Colon (tissue), 2 donors: ENCODE data around the gene ZDHHC14.
"Not testable (repeated sequence)": the region's sequence is repeated elsewhere in the genome, so short reads cannot be mapped to it uniquely, and the experiment has no call there.

ENCODE experiments used
- FAIRE-seq: peaks from 2 replicates; lab custom pipeline; 2012; peaks lifted over from hg19 to GRCh38; lab: Jason Lieb, UNC
- donor health status: control.
- donor health status: control.

Gene ZDHHC14

DNA sequence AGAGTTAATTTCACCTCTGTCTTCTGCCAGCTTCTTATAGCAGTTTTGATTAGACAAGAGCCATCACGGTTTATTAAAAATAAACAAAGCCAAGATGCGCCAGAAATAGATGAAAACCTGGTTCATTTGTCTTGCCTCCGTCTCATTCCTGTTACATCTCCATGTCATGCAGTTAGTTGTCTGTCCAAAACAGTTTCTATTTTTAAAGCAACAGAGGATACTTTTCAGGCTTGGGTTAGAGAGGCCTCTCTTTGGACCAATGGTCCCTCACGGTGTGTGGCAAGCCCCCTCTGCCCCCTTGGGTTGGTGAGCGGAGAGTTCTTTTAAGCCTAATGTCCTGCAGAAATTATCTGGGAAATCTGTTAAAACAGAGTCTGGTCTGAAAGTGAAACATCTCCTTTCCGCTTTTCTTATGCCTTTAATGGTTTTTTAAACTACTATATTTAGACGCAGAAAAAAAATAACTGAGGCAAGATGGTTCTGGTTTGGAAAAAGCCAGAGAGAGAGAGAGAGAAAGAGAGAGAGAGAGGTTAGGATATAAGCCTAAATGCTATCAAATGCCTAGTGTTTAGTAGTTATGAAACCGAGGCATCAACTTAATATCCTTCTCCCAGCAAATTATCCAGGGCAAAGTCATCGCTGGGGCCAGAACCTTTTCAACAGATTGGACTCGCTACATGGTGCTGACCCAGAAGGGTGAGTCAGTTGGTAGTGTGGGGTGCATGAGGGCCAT is 64.5 kb downstream of the ZDHHC14 start:
- FAIRE-seq, result no peak

DNA sequence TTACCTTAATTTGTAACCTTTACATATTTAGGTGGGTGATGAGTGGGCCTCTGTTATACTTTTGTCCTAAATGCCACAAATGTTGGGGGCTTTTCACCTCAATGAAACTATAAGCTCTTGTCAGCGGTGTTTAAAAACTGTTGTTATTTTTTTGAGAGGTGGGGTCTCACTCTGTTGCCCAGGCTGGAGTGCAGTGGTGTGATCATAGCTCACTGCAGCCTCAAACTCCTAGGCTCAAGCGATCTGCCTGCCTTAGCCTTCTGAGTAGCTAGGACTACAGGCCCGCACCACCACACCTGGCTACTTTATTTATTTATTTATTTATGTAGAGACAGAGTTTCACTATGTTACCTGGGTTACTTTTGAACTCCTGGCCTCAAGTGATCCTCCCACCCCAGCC is 66.7 kb downstream of the ZDHHC14 start:
- no peak for FAIRE-seq

DNA sequence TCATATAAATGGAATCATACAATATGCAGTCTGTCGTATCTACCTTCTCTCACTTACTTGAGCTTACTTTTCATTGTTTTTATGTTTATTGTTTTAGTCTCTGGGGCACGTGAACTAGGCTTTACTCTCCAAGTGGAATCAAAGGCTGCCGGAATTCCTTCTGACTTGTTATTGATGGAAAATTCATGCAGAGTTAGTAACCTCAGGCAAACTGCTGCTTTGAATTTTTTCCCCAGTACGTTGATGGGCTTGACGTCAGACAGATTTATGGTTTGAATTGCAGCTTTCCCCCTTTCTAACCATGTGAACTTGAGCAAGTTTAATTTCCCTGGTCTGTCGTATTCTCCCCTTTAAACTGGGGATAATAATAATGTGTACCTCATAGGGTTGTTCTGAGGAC is 68.6 kb downstream of the ZDHHC14 start:
- no peak for FAIRE-seq

DNA sequence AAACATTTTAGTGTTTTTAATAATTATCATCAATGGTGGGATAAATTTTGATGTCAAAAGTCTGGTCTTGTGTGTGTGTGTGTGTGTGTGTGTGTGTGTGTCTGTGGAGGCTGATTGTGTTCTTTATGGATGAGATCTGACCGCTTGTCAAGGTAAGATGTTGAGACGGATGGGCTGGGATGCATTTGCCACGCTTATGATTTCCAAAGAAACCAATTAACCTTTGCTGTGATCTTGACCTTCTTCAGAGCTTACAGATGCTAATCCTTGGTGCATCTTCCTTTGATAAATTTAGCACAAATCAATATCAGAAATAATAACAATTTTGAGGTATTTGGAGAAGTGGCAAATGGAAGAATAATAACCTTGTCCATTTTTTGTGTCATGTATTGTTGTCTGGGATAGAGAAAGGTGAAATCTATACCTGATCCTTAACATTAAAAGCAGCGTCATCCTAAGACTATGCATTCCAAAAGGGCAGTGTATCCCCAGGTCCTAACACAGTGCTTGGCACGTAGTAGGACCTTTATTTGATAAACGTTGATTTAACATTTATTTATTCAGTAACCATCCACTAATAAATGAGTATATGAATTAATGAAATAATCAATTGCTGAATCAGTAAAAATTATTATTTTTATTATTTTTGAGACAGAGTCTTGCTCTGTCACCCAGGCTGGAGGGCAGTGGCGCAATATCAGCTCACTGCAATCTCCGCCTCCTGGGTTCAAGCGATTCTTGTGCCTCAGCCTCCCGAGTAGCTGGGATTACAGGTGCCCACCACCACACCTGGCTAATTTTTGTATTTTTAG is 70.1 kb downstream of the ZDHHC14 start:
- FAIRE-seq, result no peak

DNA sequence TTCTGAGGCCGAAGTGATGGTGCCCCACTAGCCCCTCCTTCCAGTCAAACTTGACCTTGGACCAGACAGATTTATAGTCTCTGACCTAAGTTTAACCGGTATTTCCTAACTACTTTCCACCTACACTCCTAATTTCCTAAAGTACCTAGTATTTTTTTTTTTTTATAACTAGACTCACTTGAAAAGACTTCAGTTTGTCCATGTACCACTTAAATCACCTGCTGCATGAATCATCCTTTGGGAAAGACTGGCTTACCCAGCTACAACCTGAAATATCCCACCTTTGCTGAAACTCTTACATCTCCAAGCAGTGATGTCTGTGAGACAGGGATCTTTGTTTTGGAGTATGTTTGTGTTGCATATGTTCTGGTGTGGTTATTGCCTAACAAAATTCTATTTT is 71.1 kb downstream of the ZDHHC14 start:
- no peak for FAIRE-seq

DNA sequence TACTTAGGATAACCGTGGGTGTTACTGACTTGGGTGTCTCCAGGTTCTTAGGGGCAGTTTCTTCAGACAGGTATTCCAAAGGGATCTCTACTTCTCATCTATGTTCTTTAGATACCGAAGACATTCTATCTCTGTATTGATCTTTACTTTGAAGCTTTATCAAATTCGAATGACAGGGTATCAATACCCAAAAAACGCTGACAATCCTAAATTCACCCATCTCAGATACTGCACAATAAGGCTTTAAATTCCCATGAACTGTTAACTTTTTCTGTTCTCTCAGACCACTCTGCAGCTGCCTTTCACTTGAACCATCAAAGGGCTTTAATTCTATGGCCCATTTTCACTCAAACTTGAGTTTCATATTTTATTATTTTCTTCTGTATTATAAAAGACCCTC is 72.1 kb downstream of the ZDHHC14 start:
- FAIRE-seq, result no peak

DNA sequence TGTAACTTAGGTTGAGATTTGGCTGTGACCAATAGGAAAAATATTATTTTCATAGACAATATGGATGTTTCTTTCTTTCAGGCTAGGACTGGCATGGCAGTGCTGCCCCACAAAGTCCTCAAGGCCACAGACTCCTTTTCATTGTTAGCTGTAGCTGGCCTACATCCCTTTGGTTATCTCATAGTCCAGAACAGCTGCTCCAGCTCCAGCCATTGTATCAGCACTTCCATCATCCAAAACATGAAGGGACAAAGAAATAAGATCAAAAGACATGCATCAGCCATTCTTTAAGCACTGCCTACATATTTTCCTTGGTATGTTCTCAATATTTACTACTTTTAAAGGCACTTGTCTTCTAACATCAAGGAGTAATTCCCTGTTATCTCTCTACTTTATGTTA is 73.0 kb downstream of the ZDHHC14 start:
- FAIRE-seq, result no peak

DNA sequence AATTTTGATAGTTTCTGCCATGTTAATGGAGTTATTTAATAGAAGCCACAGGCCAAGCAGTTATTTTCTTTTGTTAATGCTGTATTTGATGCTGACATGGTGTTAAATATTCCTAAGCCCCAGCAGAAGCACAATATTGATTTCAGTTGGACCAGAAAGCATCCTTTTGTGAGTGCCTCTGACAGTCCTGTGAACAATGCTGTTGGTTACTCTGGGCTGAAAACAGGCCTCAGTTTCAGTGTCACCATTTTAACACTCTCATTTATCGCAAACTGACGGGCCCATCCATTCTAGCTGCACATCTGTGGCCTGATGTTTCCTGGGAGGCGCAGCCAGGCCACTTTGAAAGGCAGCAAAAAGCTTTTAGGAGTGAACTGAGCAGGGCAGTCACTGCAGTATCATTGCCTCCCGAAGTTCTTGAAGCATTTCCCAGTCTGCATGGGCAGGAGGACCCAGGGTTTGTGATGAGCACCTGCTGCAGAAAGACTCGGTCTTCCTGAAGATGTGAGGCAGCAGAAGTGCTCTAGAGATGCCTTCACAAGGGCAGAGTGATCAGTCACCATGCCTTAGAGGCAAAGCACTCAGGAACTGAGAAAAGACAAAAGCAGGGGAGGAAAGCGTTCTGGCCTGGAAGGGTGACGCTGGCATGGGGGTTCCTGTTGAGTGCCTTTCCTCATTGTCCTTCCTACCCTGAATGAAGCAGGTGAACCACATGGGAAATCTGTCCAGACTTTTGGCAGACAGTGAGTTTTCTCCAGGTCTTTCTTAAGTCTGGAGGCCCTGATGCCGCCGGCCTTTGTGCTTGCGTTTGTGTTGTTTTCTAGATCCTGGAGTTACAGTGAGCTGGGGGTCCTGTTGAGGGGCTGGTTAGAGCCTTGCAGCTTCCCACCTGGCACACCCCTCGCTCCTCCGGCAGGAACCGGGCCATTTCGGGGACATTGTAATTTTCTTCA is 74.0 kb downstream of the ZDHHC14 start:
- no peak for FAIRE-seq

DNA sequence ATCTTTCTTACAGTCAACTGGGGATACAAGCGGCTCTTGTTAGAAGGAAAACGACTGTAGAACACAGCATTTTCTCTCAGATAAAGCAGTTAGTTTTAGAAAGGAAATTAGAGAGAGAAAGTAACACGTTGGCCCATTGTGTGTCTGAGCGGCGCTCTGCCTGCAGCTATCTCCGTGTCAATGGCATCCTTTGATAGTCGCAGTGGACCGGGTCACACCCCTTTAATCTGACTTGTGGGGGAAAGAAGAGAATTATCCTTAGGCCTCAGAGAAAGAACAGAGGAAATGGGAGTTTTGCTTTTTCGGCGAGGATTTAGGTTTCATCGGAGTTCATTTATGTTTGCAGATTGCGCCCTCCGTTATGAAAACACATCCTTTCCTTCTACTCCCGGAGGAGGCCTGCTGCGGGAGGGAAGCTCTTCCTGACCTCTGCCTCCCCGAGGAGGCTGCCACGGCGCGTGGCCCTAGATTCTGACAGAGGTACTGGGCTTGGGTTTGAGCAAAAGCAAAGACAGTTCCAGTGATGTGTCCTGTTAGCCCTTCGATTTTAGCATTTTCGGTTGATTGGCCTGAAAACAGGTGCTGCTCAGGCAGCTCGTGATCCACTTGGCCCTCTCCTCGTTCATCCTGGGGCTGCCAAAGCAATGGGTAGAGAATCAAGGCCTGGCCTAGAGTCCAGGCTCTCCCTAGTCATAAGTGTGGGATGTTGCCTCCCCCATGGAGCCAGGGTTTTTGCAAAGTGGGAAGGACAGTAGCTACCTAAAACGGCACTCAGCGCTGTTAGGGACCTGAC is 74.9 kb downstream of the ZDHHC14 start:
- FAIRE-seq, result no peak

DNA sequence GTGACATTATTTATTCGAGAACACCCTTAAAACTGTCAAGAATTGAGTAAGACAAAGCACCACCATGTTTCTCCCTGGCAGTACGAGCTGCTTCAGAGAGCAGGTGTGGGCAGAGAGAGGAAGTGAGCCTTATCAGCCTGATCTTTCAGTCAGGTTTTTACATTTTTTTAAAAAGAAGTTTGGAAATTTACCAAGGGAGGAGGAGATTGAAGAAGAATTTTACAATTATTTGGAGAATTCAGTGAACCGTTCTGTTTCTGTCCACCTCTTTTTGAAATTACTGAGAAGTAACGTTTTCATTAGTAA is 75.5 kb downstream of the ZDHHC14 start:
- no peak for FAIRE-seq

DNA sequence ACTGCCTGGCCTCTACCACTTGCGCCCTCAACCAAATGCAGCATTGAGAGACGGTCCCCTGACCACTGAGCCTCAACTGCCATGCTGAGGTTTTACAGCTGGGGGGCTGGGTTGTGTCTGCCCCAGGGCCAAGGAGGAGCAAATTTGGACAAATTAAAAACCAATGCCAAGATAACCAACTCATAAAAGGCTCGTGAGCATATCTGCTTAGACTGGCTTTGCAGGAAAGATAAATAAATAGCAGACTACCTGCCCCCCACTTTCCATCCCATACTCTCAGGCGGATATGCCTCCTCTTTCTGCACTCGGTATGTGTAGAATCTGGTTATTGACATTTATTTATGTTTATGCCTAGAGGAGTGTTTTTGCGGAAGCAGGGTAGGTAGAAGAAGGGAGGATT is 76.8 kb downstream of the ZDHHC14 start:
- FAIRE-seq, result no peak

DNA sequence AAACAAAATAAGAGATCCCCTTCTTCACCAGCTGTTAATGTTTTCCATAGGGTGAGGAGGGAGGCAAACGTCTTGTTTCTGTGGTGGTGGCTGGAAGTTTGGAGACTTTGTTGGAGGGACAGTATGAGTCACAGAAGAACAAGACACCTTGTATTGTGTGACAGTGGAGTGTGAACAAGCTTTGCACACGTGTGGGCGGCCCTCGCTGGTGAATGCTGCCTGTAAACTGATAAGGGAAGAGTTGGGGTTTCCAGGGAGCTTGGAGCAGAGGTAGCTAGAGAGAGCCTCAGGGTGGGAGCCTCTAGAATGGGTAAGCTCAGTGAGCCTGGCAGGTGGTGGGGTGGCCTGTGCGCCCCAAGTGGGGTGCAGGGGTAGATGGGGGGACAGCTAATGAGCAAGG is 78.3 kb downstream of the ZDHHC14 start:
- no peak for FAIRE-seq

DNA sequence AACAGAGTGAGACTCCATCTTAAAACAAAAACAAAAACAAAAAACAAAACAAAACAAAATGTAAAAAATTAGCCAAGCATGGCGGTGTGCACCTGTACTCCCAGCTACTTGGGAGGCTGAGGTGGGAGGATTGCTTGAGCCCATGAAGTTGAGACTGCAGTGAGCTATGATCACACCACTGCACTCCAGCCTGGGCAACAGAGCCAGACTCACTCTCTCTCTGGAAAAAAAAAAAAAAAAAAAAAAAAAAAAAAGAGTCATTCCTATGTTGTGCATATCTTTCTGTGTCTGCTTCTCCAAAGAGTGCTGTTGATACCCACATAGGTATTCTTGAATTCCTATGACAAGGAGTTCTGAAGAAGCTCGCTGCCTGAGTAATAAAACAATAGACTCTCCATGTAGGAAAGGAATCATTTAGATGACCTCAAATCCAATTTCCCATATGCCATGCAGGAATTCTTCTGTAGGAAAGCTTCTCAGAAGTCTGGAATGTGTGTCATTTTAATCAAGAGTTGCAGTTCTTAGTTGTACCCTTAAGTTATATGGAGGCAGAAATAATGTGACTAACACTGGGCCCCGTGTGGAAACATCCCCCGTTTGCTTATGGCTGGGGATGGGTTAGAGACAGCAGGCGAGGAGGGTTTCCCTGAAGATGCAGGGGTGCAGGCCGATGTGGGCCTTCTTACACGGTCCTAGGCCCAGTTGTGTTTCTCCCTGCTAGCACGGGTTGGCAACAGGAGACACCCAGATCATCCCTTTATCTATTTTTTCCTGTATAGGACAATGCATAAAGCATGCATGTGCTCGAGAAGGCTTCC is 79.4 kb downstream of the ZDHHC14 start:
- no peak for FAIRE-seq

DNA sequence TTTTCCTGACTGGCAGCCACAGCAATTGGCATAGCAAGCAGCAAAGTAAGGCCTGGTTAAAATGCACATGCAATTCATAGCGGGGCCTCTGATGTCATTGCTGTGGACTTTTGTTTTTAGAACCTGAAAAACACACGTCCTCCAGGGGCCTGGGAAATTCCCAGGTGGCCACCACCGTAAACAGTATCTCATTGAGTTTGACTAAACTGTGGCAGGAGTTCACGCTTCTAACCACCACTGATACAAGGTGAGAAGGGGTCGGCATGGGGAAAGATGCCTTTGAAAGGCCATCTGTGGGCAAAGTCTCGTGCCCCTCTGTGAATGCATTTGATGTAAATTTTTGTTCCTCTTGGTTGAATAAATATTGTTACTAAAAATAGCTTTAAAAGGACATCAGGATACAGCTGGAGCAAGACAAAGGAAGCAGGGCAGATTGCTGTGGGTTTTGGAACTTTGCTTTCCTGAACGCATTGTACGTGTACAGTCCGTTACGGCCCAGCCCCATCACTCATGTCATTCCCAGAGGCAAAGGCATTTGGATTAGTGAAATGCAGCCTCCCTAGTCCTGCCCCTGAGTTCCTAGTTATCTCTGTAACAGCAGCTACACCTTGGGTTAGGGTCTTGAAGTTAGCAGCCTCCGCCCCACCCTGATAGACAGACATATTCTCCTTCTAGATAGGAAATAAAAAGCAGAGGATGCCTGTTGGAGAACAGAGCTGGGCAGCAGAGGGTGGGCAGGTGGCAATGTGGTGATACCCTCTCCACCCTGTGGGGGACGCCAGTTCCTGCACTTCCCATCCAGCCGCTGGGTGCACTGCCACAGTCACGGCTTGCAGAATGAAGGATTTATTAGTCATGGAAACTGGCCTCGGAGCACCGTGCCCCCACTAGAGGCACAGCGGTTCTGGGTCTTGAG is 80.3 kb downstream of the ZDHHC14 start:
- no peak for FAIRE-seq

DNA sequence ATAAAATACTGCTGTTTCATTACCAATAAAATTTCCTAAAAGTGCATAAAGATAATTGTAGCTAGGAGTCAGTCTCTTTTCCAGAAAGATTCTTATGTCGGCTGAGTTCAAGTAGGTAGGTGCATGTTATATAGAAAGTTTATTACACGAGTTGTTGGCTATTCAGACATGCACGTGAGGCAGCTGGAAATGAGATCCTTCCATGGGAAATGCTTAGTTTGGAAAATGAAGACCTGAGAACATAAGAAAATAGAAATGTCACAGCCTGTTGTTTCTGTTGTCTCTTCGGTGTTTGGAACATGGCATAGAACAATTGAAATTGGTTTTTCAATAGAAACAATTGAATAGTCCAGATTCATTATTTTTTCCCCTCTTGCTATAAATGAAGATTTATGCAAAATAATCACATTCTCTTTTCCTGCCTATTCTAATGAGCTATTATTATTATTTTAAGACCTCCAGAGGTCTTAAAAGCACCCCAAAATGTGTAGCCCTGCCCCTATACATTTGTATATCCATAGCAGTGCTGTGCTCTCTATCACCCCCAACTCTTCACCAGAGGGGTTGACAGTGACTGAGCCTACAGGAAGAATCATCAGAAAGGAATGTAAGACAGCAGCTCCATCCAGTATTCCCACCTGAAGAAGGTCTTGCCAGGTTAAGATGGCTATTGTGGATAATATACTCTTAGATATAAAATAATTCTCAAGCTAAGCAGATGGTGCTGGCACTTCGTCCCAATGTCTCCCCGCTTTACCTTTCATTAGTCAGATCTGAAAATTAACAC is 82.2 kb downstream of the ZDHHC14 start:
- no peak for FAIRE-seq

DNA sequence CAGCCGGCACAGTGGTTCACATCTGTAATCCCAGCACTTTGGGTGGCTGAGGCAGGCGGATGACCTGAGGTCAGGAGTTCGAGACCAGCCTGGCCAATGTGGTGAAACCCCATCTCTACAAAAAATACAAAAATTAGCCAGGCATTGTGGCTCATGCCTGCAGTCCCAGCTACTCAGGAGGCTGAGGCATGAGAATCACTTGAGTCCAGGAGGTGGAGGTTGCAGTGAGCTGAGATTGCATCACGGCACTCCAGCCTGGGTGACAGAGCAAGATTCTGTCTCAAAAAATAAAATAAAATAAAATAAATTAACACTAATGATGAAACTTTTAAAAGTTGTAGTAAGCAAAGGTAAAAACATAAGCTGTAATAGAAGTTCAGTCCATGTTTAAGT is 82.7 kb downstream of the ZDHHC14 start:
- FAIRE-seq, result not testable (repeated sequence)

DNA sequence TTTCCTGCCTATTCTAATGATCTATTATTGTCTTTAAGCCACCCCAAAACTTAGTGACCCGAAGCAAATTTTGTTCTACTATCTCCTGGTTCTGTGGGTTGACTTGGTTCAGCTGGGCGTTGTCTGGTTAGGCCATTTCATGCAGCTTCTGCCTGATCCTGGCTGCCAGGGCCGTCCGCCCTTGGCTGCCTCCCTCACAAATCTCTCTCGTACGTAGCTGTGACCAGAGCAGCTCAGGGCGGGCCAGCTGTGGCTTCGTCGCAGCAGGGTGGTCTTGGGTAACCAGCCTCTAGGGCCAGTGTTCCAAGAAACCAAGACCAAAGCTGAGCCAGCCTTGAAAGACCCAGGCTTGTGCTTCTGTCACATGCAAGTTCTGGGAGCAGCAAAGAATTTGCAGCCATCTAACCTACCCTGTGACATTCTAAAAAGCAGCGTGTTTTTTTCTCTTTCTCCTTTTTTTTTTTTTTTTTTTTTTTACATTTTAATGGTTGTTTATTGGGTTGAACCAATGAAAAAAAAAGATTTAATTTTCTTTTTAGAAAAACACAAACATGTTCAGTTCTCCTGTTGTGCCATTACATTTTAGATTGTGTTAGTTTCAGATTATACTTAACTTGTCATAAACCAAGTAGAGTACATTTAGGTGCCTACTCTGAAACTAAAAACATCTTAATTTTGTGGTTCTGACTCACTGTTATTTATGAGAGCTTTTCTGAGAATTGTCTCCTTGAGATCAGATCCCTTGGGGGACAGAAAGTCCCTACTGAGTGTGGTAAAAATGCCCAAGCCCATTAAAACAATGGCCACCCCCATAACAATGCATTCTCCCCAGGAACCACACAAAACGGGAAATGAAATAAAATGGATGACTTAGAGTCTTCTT is 83.9 kb downstream of the ZDHHC14 start:
- FAIRE-seq, result no peak

DNA sequence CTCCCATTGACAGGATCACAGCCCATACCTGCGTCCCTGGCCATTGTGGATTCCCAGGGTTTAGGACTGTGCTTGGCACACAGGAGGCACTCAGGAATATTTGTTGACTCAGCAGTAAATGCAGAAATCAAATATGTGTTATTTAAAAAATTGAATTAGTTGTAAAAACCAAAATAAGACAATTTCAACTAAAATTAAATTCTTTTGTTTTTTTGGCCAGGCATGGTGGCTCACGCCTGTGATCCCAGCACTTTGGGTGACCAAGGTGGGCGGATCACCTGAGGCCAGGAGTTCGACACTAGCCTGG is 85.3 kb downstream of the ZDHHC14 start:
- no peak for FAIRE-seq
